HepG2 (cell line): Measurements from ENCODE around the gene LRP1B.

Experiments
- CBFB ChIP-seq: sonication (generic); formaldehyde crosslinking; IDR thresholded peaks from 2 replicates; pipeline ENCODE4 v1.4.0; 2020; ENCODE audit warnings: missing genetic modification reagents
- CREB1 ChIP-seq, 2 experiments: fragments of 450-650 bp in 1 of 2; IDR thresholded peaks; 2 replicates each; pipeline ENCODE4 v1.6.1; 2016 to 2017; ENCODE audit warnings: control low read depth in 1 of 2, mild to moderate bottlenecking in 1 of 2, missing compliant biosample characterization in 1 of 2, missing genetic modification characterization in 1 of 2
- CTCF ChIP-seq: sonication (generic); formaldehyde crosslinking; IDR thresholded peaks from 2 replicates; pipeline ENCODE4 v1.5.0; 2020; ENCODE audit warnings: mild to moderate bottlenecking, missing genetic modification reagents, moderate library complexity
- HNRNPK ChIP-seq: fragments of 200-400 bp; formaldehyde crosslinking; IDR thresholded peaks from 2 replicates; pipeline ENCODE4 v1.6.1; 2018; ENCODE audit warnings: low read length, low read depth, moderate library complexity, mild to moderate bottlenecking; ENCODE audit not compliant: poor library complexity, severe bottlenecking
- MAFK ChIP-seq, 2 experiments: IDR thresholded peaks in 1 of 2; conservative IDR thresholded peaks in 1 of 2; 2 replicates each; pipeline ENCODE4 v1.6.1; 2011; ENCODE audit warnings: improper control_type of control experiment in 2 of 2, low read length in 2 of 2
- MYC ChIP-seq: sonication (generic); formaldehyde crosslinking; IDR thresholded peaks from 2 replicates; pipeline ENCODE4 v1.9.0; 2021; ENCODE audit warnings: missing genetic modification reagents, borderline replicate concordance
- PHF5A ChIP-seq: IDR thresholded peaks from one replicate; pipeline ENCODE4 v1.6.1; 2018; ENCODE audit warnings: low read depth, missing genetic modification reagents; ENCODE audit not compliant: unreplicated experiment
- POLR2A ChIP-seq, 2 experiments: IDR thresholded peaks; 2 replicates each; pipeline ENCODE4 v1.6.1; 2011; ENCODE audit warnings: low read depth in 2 of 2, low read length in 2 of 2, mild to moderate bottlenecking in 1 of 2, moderate library complexity in 1 of 2; ENCODE audit not compliant: insufficient read depth in 1 of 2
- TBX3 ChIP-seq: fragments of 450-650 bp; IDR thresholded peaks from 2 replicates; pipeline ENCODE4 v1.6.1; 2017; ENCODE audit warnings: antibody characterized with exemption, mild to moderate bottlenecking, inconsistent platforms, borderline replicate concordance
- TCF7L2 ChIP-seq: IDR thresholded peaks from 2 replicates; pipeline ENCODE4 v1.6.1; 2011; ENCODE audit warnings: mild to moderate bottlenecking, low read depth, low read length, moderate library complexity
- TF ChIP-seq, protein P1 (sequence below): sonication (generic); formaldehyde crosslinking; IDR thresholded peaks from 2 replicates; pipeline ENCODE4 v1.4.0; 2020; ENCODE audit warnings: missing genetic modification reagents
- TF ChIP-seq, protein P2 (sequence below): sonication (generic); formaldehyde crosslinking; IDR thresholded peaks from 2 replicates; pipeline ENCODE4 v1.8.1; 2023; ENCODE audit warnings: mild to moderate bottlenecking, missing genetic modification reagents

DNA sequence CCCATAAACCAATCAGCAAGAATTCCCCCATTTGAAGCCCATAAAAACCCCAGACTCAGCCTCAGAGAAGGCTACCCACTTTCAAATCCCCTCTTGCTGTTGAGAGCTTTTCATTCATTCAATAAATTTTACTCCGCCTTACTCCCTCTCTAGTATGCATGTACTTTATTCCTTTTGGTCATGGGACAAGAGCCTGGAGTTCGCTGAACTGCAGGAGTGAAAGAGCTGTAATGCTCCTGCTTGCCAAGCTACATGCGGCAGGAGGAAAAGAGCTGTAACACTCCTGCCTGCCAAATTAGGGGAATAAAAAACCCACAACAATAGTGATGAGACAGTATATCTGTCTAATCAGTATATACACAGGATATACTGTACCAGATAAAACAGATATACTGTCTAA is 1261.7 kb downstream of the LRP1B start:
- TF ChIP-seq TCF7L2 (no peak), HNRNPK (no peak), TBX3 (no peak), CBFB (no peak), POLR2A (IDR thresholded peaks at IDR 0.05; ENCODE audit: insufficient read depth in 1 of 2, low read depth in 2 of 2, low read length in 2 of 2) (no peak), MAFK (conservative IDR thresholded peaks at IDR 0.05 in 1 of 2, IDR thresholded peaks at IDR 0.05 in 1 of 2; ENCODE audit: low read length in 2 of 2) (no peak), PHF5A (CRISPR knock-in tag) (no peak), CTCF (CRISPR knock-in tag) (no peak), MYC (no peak), CREB1 (IDR thresholded peaks at IDR 0.05) (no peak), CREB1 (CRISPR knock-in tag; IDR thresholded peaks at IDR 0.05) (no peak)
- TF ChIP-seq, protein P1, sequence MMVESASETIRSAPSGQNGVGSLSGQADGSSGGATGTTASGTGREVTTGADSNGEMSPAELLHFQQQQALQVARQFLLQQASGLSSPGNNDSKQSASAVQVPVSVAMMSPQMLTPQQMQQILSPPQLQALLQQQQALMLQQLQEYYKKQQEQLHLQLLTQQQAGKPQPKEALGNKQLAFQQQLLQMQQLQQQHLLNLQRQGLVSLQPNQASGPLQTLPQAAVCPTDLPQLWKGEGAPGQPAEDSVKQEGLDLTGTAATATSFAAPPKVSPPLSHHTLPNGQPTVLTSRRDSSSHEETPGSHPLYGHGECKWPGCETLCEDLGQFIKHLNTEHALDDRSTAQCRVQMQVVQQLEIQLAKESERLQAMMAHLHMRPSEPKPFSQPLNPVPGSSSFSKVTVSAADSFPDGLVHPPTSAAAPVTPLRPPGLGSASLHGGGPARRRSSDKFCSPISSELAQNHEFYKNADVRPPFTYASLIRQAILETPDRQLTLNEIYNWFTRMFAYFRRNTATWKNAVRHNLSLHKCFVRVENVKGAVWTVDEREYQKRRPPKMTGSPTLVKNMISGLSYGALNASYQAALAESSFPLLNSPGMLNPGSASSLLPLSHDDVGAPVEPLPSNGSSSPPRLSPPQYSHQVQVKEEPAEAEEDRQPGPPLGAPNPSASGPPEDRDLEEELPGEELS (CRISPR knock-in tag): no peak
- TF ChIP-seq, protein P2, sequence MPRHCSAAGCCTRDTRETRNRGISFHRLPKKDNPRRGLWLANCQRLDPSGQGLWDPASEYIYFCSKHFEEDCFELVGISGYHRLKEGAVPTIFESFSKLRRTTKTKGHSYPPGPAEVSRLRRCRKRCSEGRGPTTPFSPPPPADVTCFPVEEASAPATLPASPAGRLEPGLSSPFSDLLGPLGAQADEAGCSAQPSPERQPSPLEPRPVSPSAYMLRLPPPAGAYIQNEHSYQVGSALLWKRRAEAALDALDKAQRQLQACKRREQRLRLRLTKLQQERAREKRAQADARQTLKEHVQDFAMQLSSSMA (CRISPR knock-in tag): no peak
